ENCODE measurements around the gene ZP1.

The ZP1 gene

GRCh38 chr11:60862171-60862570 lies 5.2 kb upstream of the ZP1 start:
- no peaks in the 10 kb centered on the region for H3K9me3 ChIP-seq
- H3K27me3 ChIP-seq: no peaks in the 10 kb centered on the region
- H3K27ac ChIP-seq: no peak overlapping the region
- no peaks in the 10 kb centered on the region for H3K36me3 ChIP-seq
- H3K4me3 ChIP-seq (ENCODE audit: low read depth in 1 of 2, low read length in 1 of 2): no peak overlapping the region
- no peak for TF ChIP-seq CTCF (IDR thresholded peaks at IDR 0.05)
- H3K4me1 ChIP-seq (ENCODE audit: control insufficient read depth in 1 of 2, insufficient read depth in 1 of 2, low read depth in 1 of 2, low read length in 1 of 2): no peaks in the 10 kb centered on the region

- no peak for TF ChIP-seq CTCF (IDR thresholded peaks at IDR 0.05)
- H3K27ac ChIP-seq: no peak overlapping the region
- H3K36me3 ChIP-seq: no peaks in the 10 kb centered on the region
- H3K4me3 ChIP-seq (ENCODE audit: low read depth in 1 of 2, low read length in 1 of 2): no peak overlapping the region
- H3K9me3 ChIP-seq: no peaks in the 10 kb centered on the region
- H3K4me1 ChIP-seq (ENCODE audit: control insufficient read depth in 1 of 2, insufficient read depth in 1 of 2, low read depth in 1 of 2, low read length in 1 of 2): no peaks in the 10 kb centered on the region
- no peaks in the 10 kb centered on the region for H3K27me3 ChIP-seq
These were observed 3.5 kb upstream of the ZP1 start for GRCh38 chr11:60863550-60864521.

DNA sequence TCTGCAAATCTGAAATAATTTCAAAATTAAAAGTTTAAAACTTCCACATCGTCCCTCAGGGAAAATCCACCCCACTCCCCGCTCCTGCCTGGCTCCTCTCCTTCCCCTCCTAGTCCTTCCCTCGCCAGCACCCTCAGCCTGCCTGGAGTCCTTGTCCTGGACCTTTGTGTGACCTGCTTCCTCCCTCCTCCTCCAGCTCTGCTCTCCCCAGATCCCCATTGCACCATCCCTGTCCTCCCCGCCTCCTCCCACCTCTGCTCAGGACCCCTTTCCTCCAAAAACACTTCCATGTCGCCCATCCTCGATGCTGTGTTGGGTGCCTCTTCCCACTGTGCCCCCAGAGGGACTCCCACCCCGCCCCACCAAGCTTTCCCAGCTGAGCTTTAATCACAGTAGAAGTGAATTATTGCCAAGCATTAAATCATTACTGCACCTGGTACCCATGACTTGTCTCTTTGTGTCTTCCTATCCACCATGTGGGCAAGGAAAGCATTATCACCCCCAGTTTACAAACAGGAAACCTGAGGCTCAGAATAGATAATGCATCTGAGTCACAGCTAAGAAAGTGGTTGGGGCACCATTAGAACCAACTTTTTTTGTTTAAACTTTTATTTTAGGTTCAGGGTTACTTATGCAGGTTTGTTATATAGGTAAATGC lies 2.4 kb upstream of the ZP1 start:
- Histone ChIP-seq H3K27ac (no peak overlapping the region), H3K27me3 (no peaks in the 10 kb centered on the region), H3K4me3 (ENCODE audit: low read depth in 1 of 2, low read length in 1 of 2) (no peak overlapping the region), H3K36me3 (no peaks in the 10 kb centered on the region), H3K9me3 (no peaks in the 10 kb centered on the region), H3K4me1 (ENCODE audit: control insufficient read depth in 1 of 2, insufficient read depth in 1 of 2, low read depth in 1 of 2, low read length in 1 of 2) (no peaks in the 10 kb centered on the region)
- TF ChIP-seq CTCF (IDR thresholded peaks at IDR 0.05): no peak

- no peaks in the 10 kb centered on the region for H3K27me3 ChIP-seq
- no peak overlapping the region for H3K27ac ChIP-seq
- no peaks in the 10 kb centered on the region for H3K36me3 ChIP-seq
- no peaks in the 10 kb centered on the region for H3K4me1 ChIP-seq (ENCODE audit: control insufficient read depth in 1 of 2, insufficient read depth in 1 of 2, low read depth in 1 of 2, low read length in 1 of 2)
- no peak for TF ChIP-seq CTCF (IDR thresholded peaks at IDR 0.05)
- H3K9me3 ChIP-seq: no peaks in the 10 kb centered on the region
- H3K4me3 ChIP-seq (ENCODE audit: low read depth in 1 of 2, low read length in 1 of 2): no peak overlapping the region
These were observed 734 bp downstream of the ZP1 start for GRCh38 chr11:60867871-60868681.

- H3K36me3 ChIP-seq: no peaks in the 10 kb centered on the region
- TF ChIP-seq CTCF (IDR thresholded peaks at IDR 0.05): no peak
- no peaks in the 10 kb centered on the region for H3K9me3 ChIP-seq
- H3K27ac ChIP-seq: no peak overlapping the region
- no peaks in the 10 kb centered on the region for H3K27me3 ChIP-seq
- H3K4me3 ChIP-seq (ENCODE audit: low read depth in 1 of 2, low read length in 1 of 2): no peak overlapping the region
- no peaks in the 10 kb centered on the region for H3K4me1 ChIP-seq (ENCODE audit: control insufficient read depth in 1 of 2, insufficient read depth in 1 of 2, low read depth in 1 of 2, low read length in 1 of 2)
These were observed 1.5 kb downstream of the ZP1 start for GRCh38 chr11:60868682-60869450.

Measured in neutrophil (primary cell).